NCI-H446 (cell line): ENCODE data around the gene AKT3.
A peak's percentile ranks its signal among the peaks of the same experiment; 100 is the strongest.
"Not testable (repeated sequence)": the region's sequence is repeated elsewhere in the genome, so short reads cannot be mapped to it uniquely, and the experiment has no call there.

ENCODE experiments used
- DNase-seq, 2 experiments: peaks; one replicate each; lab custom pipeline; 2025; lab: John Stamatoyannopoulos, UW

AKT3 gene

GRCh38 chr1:243850202-243850451 lies at the start of gene AKT3:
Gene AKT3 (minus strand): TSS chr1:243850243. CDS start chr1:243843170, 7,073 bp downstream.
- peak in 1 of 2 experiments; percentile 78 for DNase-seq

- DNase-seq: no peak
These were observed 48.2 kb upstream of the AKT3 start for GRCh38 chr1:243898278-243898677.

- no peak for DNase-seq
These were observed 46.3 kb upstream of the AKT3 start for GRCh38 chr1:243896313-243896712.

GRCh38 chr1:243892456-243892855 lies 42.4 kb upstream of the AKT3 start:
- DNase-seq: no peak

- no peak for DNase-seq
These were observed 40.5 kb upstream of the AKT3 start for GRCh38 chr1:243890576-243890975.

- no peak for DNase-seq
These were observed 35.8 kb upstream of the AKT3 start for GRCh38 chr1:243885806-243886205.

- DNase-seq: no peak
These were observed 34.6 kb upstream of the AKT3 start for GRCh38 chr1:243884603-243885002.

- DNase-seq: no peak
These were observed 33.5 kb upstream of the AKT3 start for GRCh38 chr1:243883551-243883950.

GRCh38 chr1:243882276-243882675 lies 32.2 kb upstream of the AKT3 start:
- no peak for DNase-seq

- DNase-seq: not testable (repeated sequence)
These were observed 27.0 kb upstream of the AKT3 start for GRCh38 chr1:243877058-243877457.

- DNase-seq: no peak
These were observed 5.7 kb upstream of the AKT3 start for GRCh38 chr1:243855616-243856318.

- DNase-seq: no peak
These were observed 1.7 kb upstream of the AKT3 start for GRCh38 chr1:243851765-243852164.

- no peak for DNase-seq
These were observed 1.3 kb upstream of the AKT3 start for GRCh38 chr1:243851257-243851756.

GRCh38 chr1:243850452-243851256 lies 611 bp upstream of the AKT3 start:
- peak; percentile 78 to 90 for DNase-seq

GRCh38 chr1:243849421-243850201 lies 432 bp downstream of the AKT3 start:
- DNase-seq: peak in 1 of 2 experiments; percentile 61

- DNase-seq: peak; percentile 45 to 61
These were observed 1.1 kb downstream of the AKT3 start for GRCh38 chr1:243848858-243849420.

GRCh38 chr1:243848165-243848857 lies 1.7 kb downstream of the AKT3 start:
- DNase-seq: no peak

- no peak for DNase-seq
These were observed 3.3 kb downstream of the AKT3 start for GRCh38 chr1:243846761-243847160.

- no peak for DNase-seq
These were observed 4.2 kb downstream of the AKT3 start for GRCh38 chr1:243845888-243846287.

GRCh38 chr1:243844186-243844585 lies 5.9 kb downstream of the AKT3 start:
- DNase-seq: no peak

GRCh38 chr1:243842978-243843511 lies 7.0 kb downstream of the AKT3 start:
- DNase-seq: no peak
